ENCODE data around the gene SORCS2.

Gene SORCS2

GRCh38 chr4:7156761-7157488 is 35.4 kb upstream of the SORCS2 start (continued):
- TF ChIP-seq GFI1B (tag by site-specific recombination; IDR thresholded peaks at IDR 0.05) (no peak), MEIS1 (CRISPR knock-in tag; IDR thresholded peaks at IDR 0.05; ENCODE audit: borderline replicate concordance) (no peak)

DNA sequence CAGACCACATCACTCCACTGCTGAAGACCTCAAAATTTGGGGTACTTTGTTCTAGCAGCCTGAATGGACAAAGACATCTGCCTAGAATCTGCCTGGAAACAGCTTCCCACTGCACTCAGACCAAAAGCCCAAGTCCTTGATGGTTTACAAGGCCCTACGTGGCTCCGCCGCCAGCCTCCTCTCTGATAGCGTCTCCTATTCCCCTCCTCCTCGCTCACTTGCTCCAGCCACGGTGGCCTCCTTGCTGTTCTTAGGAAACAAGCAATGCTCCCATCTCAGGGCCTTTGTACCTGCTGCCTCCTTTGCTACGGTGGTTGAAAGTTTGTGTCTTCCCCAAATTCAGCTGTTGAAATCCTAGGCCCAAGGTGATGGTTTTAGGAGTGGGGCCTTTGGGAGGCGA is 34.7 kb upstream of the SORCS2 start:
- ChIA-PET CTCF (no interaction called here), POLR2A (no interaction called here)
- TF ChIP-seq ZNF433 (tag by site-specific recombination; IDR thresholded peaks at IDR 0.05; ENCODE audit: low read depth) (no peak), ZNF221 (tag by site-specific recombination; IDR thresholded peaks at IDR 0.05; ENCODE audit: borderline replicate concordance) (no peak), ZNF585B (tag by site-specific recombination; IDR thresholded peaks at IDR 0.05) (no peak), ZNF362 (tag by site-specific recombination; IDR thresholded peaks at IDR 0.05) (no peak), PRDM6 (tag by site-specific recombination; IDR thresholded peaks at IDR 0.05) (no peak), ZNF214 (tag by site-specific recombination; IDR thresholded peaks at IDR 0.05; ENCODE audit: borderline replicate concordance) (no peak), HOXA7 (CRISPR knock-in tag; IDR thresholded peaks at IDR 0.05; ENCODE audit: borderline replicate concordance) (no peak), MYNN (tag by site-specific recombination; IDR thresholded peaks at IDR 0.05; ENCODE audit: borderline replicate concordance) (no peak), ZNF521 (tag by site-specific recombination; IDR thresholded peaks at IDR 0.05) (no peak), ZNF138 (tag by site-specific recombination; IDR thresholded peaks at IDR 0.05; ENCODE audit: borderline replicate concordance) (no peak), ZNF211 (tag by site-specific recombination; IDR thresholded peaks at IDR 0.05; ENCODE audit: low read depth) (no peak)
- no peak overlapping the region for H3K27ac ChIP-seq (ENCODE audit: extremely low read depth, low read depth, low read length)
- H3K4me3 ChIP-seq (ENCODE audit: low read depth, low read length) = no peak overlapping the region
- no peaks in the 10 kb centered on the region for H3K9me3 ChIP-seq (ENCODE audit: control insufficient read depth, insufficient read depth, low read depth, low read length)
- H3K4me1 ChIP-seq (ENCODE audit: control insufficient read depth, insufficient read depth, low read length) = no peaks in the 10 kb centered on the region
- no peaks in the 10 kb centered on the region for H3K36me3 ChIP-seq (ENCODE audit: control insufficient read depth in 2 of 2, insufficient read depth in 1 of 2, low read length in 2 of 2)

DNA sequence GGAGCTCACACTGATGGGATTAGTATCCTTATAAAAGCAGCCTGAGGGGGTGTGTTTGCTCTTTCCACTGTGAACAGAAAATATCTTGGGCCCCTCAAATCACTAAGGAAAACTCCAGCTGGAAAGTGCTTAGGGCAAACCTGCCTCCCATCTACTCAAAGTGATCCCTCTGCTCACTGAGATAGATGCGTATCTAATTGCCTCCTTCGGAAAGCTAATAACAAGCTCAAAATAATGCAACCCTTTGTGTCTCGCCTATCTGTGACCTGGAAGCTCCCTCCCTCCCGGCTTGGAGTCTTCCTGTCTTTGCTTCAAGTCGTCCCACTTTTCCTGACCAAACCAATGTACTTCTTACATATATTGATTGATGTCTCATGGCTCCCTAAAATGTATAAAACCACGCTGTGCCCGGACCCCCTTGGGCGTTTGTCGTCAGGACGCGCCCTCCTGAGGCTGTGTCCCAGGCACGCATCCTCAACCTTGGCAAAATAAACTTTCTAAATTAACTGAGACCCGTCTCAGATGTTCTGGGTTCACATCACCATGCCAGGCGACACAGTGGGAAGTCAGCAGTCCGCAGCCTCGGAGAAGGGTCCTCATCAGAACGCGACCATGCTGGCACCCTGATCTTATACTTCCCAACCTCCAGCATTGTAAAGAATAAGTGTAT is 34.1 kb upstream of the SORCS2 start:
- ChIA-PET CTCF (no interaction called here), POLR2A (no interaction called here)
- H3K36me3 ChIP-seq (ENCODE audit: control insufficient read depth in 2 of 2, insufficient read depth in 1 of 2, low read length in 2 of 2) = no peaks in the 10 kb centered on the region
- no peaks in the 10 kb centered on the region for H3K9me3 ChIP-seq (ENCODE audit: control insufficient read depth, insufficient read depth, low read depth, low read length)
- no peaks in the 10 kb centered on the region for H3K4me1 ChIP-seq (ENCODE audit: control insufficient read depth, insufficient read depth, low read length)
- H3K27ac ChIP-seq (ENCODE audit: extremely low read depth, low read depth, low read length) = no peak overlapping the region
- no peak for TF ChIP-seq ELK4 (IDR thresholded peaks at IDR 0.05; ENCODE audit: borderline replicate concordance, low read depth, low read length)
- no peak for TF ChIP-seq ZNF610 (tag by site-specific recombination; IDR thresholded peaks at IDR 0.05; ENCODE audit: borderline replicate concordance)
- TF ChIP-seq ZIC2 (tag by site-specific recombination; IDR thresholded peaks at IDR 0.05) = no peak
- no peak for TF ChIP-seq ZNF16 (tag by site-specific recombination; IDR thresholded peaks at IDR 0.05; ENCODE audit: low read depth)
- TF ChIP-seq ZNF555 (tag by site-specific recombination; conservative IDR thresholded peaks at IDR 0.05) = no peak
- no peak for TF ChIP-seq ZNF398 (tag by site-specific recombination; IDR thresholded peaks at IDR 0.05)
- TF ChIP-seq ZNF140 (tag by site-specific recombination; IDR thresholded peaks at IDR 0.05) = no peak
- TF ChIP-seq ZNF513 (tag by site-specific recombination; IDR thresholded peaks at IDR 0.05) = no peak
- H3K4me3 ChIP-seq (ENCODE audit: low read depth, low read length) = no peak overlapping the region

Data from HEK293 (cell line).